ENCODE results near the gene SENP2.
"Not testable (repeated sequence)": the region's sequence is repeated elsewhere in the genome, so short reads cannot be mapped to it uniquely, and the experiment has no call there.

SENP2 gene

GRCh38 chr3:185585859-185586685 is at the start of gene SENP2:
Gene SENP2, plus strand, starts transcription at chr3:185586295. Its CDS starts 119 bp downstream, at chr3:185586414.
- in situ Hi-C loops (cut with MboI; ENCODE audit: low pct_unique_long_range_greater_than_20kb, low sequenced_read_pairs): no loop called here
- peak; percentile 99 for DNase-seq

GRCh38 chr3:185537369-185537970 is 48.6 kb upstream of the SENP2 start:
- in situ Hi-C loops (cut with MboI; ENCODE audit: low pct_unique_long_range_greater_than_20kb, low sequenced_read_pairs): no loop called here
- peak; percentile 95 for DNase-seq

- DNase-seq: no peak
- in situ Hi-C loops (cut with MboI; ENCODE audit: low pct_unique_long_range_greater_than_20kb, low sequenced_read_pairs): no loop called here
These were observed 46.2 kb upstream of the SENP2 start for GRCh38 chr3:185539934-185540333.

GRCh38 chr3:185540695-185541094 is 45.4 kb upstream of the SENP2 start:
- no peak for DNase-seq
- in situ Hi-C loops (cut with MboI; ENCODE audit: low pct_unique_long_range_greater_than_20kb, low sequenced_read_pairs): no loop called here

- in situ Hi-C loops (cut with MboI; ENCODE audit: low pct_unique_long_range_greater_than_20kb, low sequenced_read_pairs): no loop called here
- no peak for DNase-seq
These were observed 37.0 kb upstream of the SENP2 start for GRCh38 chr3:185549122-185549521.

GRCh38 chr3:185549651-185550111 is 36.4 kb upstream of the SENP2 start:
- no peak for DNase-seq
- in situ Hi-C loops (cut with MboI; ENCODE audit: low pct_unique_long_range_greater_than_20kb, low sequenced_read_pairs): no loop called here

- in situ Hi-C loops (cut with MboI; ENCODE audit: low pct_unique_long_range_greater_than_20kb, low sequenced_read_pairs): no loop called here
- peak; percentile 29 for DNase-seq
These were observed 33.7 kb upstream of the SENP2 start, which contains the start of gene LIPH for GRCh38 chr3:185552358-185552877. Gene LIPH, minus strand, starts transcription at chr3:185552588. Its CDS starts 117 bp downstream, at chr3:185552471.

- in situ Hi-C loops (cut with MboI; ENCODE audit: low pct_unique_long_range_greater_than_20kb, low sequenced_read_pairs): no loop called here
- DNase-seq: no peak
These were observed 31.0 kb upstream of the SENP2 start for GRCh38 chr3:185555101-185555501.

- in situ Hi-C loops (cut with MboI; ENCODE audit: low pct_unique_long_range_greater_than_20kb, low sequenced_read_pairs): no loop called here
These were observed 30.2 kb upstream of the SENP2 start for GRCh38 chr3:185555860-185556347.

GRCh38 chr3:185556640-185557039 is 29.5 kb upstream of the SENP2 start:
- in situ Hi-C loops (cut with MboI; ENCODE audit: low pct_unique_long_range_greater_than_20kb, low sequenced_read_pairs); DNase-seq: not testable (repeated sequence)

More at GRCh38 chr3:185555860-185556347, 30.2 kb upstream of the SENP2 start:
- no peak for DNase-seq

- in situ Hi-C loops (cut with MboI; ENCODE audit: low pct_unique_long_range_greater_than_20kb, low sequenced_read_pairs): no loop called here
- DNase-seq: no peak
These were observed 27.7 kb upstream of the SENP2 start for GRCh38 chr3:185558395-185558794.

GRCh38 chr3:185559706-185560090 is 26.4 kb upstream of the SENP2 start:
- DNase-seq: no peak
- in situ Hi-C loops (cut with MboI; ENCODE audit: low pct_unique_long_range_greater_than_20kb, low sequenced_read_pairs): no loop called here

GRCh38 chr3:185560676-185561075 is 25.4 kb upstream of the SENP2 start:
- in situ Hi-C loops (cut with MboI; ENCODE audit: low pct_unique_long_range_greater_than_20kb, low sequenced_read_pairs): no loop called here
- DNase-seq: no peak

GRCh38 chr3:185561374-185561943 is 24.6 kb upstream of the SENP2 start:
- no peak for DNase-seq
- in situ Hi-C loops (cut with MboI; ENCODE audit: low pct_unique_long_range_greater_than_20kb, low sequenced_read_pairs): no loop called here

- peak; percentile 56 for DNase-seq
- in situ Hi-C loops (cut with MboI; ENCODE audit: low pct_unique_long_range_greater_than_20kb, low sequenced_read_pairs): no loop called here
These were observed 24.1 kb upstream of the SENP2 start for GRCh38 chr3:185561958-185562357.

- DNase-seq: no peak
- in situ Hi-C loops (cut with MboI; ENCODE audit: low pct_unique_long_range_greater_than_20kb, low sequenced_read_pairs): no loop called here
These were observed 13.9 kb upstream of the SENP2 start for GRCh38 chr3:185572183-185572582.

GRCh38 chr3:185575108-185575869 is 10.8 kb upstream of the SENP2 start:
- DNase-seq: peak; percentile 82

GRCh38 chr3:185582236-185582635 is 3.9 kb upstream of the SENP2 start:
- in situ Hi-C loops (cut with MboI; ENCODE audit: low pct_unique_long_range_greater_than_20kb, low sequenced_read_pairs): no loop called here
- DNase-seq: no peak

More at GRCh38 chr3:185575108-185575869, 10.8 kb upstream of the SENP2 start:
- in situ Hi-C loops (cut with MboI; ENCODE audit: low pct_unique_long_range_greater_than_20kb, low sequenced_read_pairs): not testable (repeated sequence)

- no peak for DNase-seq
- in situ Hi-C loops (cut with MboI; ENCODE audit: low pct_unique_long_range_greater_than_20kb, low sequenced_read_pairs): no loop called here
These were observed 3.2 kb upstream of the SENP2 start for GRCh38 chr3:185582871-185583270.
